ENCODE results near the gene DOCK3.

GRCh38 chr3:51403675-51404074 lies 728.9 kb downstream of the DOCK3 start:
- TF ChIP-seq POLR2A (IDR thresholded peaks at IDR 0.05), result no peak
- TF ChIP-seq CTCF (IDR thresholded peaks at IDR 0.05), result no peak
